ENCODE measurements around the gene MYO5B.
"Not testable (repeated sequence)": the region's sequence is repeated elsewhere in the genome, so short reads cannot be mapped to it uniquely, and the experiment has no call there.

The MYO5B gene

GRCh38 chr18:50194631-50195532, at the start of gene MYO5B:
TSS of gene MYO5B (minus strand) at chr18:50195147. CDS start at chr18:50194793, 354 bp downstream.
- DNase-seq (ENCODE audit: low read depth), result no peak
- H3K4me3 ChIP-seq (ENCODE audit: low read depth, low read length), result no peak within 1 kb of the TSS
- no peak for TF ChIP-seq MYC (IDR thresholded peaks at IDR 0.05; ENCODE audit: low read depth, low read length)
- TF ChIP-seq CTCF (IDR thresholded peaks at IDR 0.05; ENCODE audit: low read depth, low read length), result no peak
- no peak for TF ChIP-seq MAX (IDR thresholded peaks at IDR 0.05; ENCODE audit: low read depth, low read length)

GRCh38 chr18:50241768-50242167, 46.8 kb upstream of the MYO5B start:
- H3K4me3 ChIP-seq (ENCODE audit: low read depth, low read length); DNase-seq (ENCODE audit: low read depth): not testable (repeated sequence)

- TF ChIP-seq POLR2A (IDR thresholded peaks at IDR 0.05; ENCODE audit: extremely low read depth, insufficient read length) (no peak), MAX (IDR thresholded peaks at IDR 0.05; ENCODE audit: low read depth, low read length) (no peak), CTCF (IDR thresholded peaks at IDR 0.05; ENCODE audit: low read depth, low read length) (no peak), MYC (IDR thresholded peaks at IDR 0.05; ENCODE audit: low read depth, low read length) (no peak)
- H3K4me3 ChIP-seq (ENCODE audit: low read depth, low read length), result no peak overlapping the region
- no peak for DNase-seq (ENCODE audit: low read depth)
Measured at GRCh38 chr18:50240080-50240563, 45.2 kb upstream of the MYO5B start.

- TF ChIP-seq CTCF (IDR thresholded peaks at IDR 0.05; ENCODE audit: low read depth, low read length) (no peak), MAX (IDR thresholded peaks at IDR 0.05; ENCODE audit: low read depth, low read length) (no peak)
- H3K4me3 ChIP-seq (ENCODE audit: low read depth, low read length), result no peak overlapping the region
- DNase-seq (ENCODE audit: low read depth), result no peak
Measured at GRCh38 chr18:50232419-50232818, 37.5 kb upstream of the MYO5B start.

- no peak overlapping the region for H3K4me3 ChIP-seq (ENCODE audit: low read depth, low read length)
- no peak for TF ChIP-seq MAX (IDR thresholded peaks at IDR 0.05; ENCODE audit: low read depth, low read length)
- no peak for TF ChIP-seq MYC (IDR thresholded peaks at IDR 0.05; ENCODE audit: low read depth, low read length)
- no peak for TF ChIP-seq POLR2A (IDR thresholded peaks at IDR 0.05; ENCODE audit: extremely low read depth, insufficient read length)
- TF ChIP-seq CTCF (IDR thresholded peaks at IDR 0.05; ENCODE audit: low read depth, low read length), result no peak
- no peak for DNase-seq (ENCODE audit: low read depth)
Measured at GRCh38 chr18:50231621-50232020, 36.7 kb upstream of the MYO5B start.

DNA sequence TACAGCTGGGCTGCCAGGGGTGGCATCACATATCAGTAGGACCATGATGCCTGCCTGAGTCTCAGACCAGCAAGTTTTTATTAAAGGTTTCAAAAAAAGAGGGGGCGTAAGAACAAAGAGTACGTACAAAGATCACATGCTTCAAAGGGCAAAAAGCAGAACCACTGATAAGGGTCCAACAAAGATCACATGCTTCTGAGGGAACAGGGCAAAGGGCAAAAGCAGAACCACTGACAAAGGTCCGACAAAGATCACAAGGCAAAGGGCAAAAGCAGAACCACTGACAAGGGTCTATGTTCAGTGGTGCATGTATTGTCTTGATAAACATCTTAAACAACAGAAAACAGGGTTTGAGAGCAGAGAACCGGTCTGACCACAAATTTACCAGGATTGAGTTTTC, 25.3 kb upstream of the MYO5B start:
- DNase-seq (ENCODE audit: low read depth); H3K4me3 ChIP-seq (ENCODE audit: low read depth, low read length): not testable (repeated sequence)

All from NB4 (cell line).